SU-DHL-6 (cell line): ENCODE data around the gene RBKS.
"Not testable (repeated sequence)": the region's sequence is repeated elsewhere in the genome, so short reads cannot be mapped to it uniquely, and the experiment has no call there.

Source experiments
- H2AFZ ChIP-seq: fragments of 200-600 bp; sonication (generic); 2 replicates; pipeline ENCODE4 v1.6.1; 2014; ENCODE audit warnings: low read depth, mild to moderate bottlenecking, moderate library complexity, mixed read lengths, antibody characterized with exemption, low read length; ENCODE audit not compliant: severe bottlenecking
- H3F3A ChIP-seq: fragments of 200-600 bp; shearing (Covaris generic); 2 replicates; pipeline ENCODE4 v1.6.0; 2016; ENCODE audit warnings: antibody characterized with exemption, mild to moderate bottlenecking; ENCODE audit not compliant: insufficient read depth
- H3K27ac ChIP-seq: fragments of 200-600 bp; sonication (generic); 2 replicates; pipeline ENCODE4 v1.5.1; 2016; ENCODE audit warnings: low read depth, mild to moderate bottlenecking, low read length, moderate library complexity, mixed read lengths
- H3K27me3 ChIP-seq: fragments of 200-600 bp; sonication (generic), shearing (Covaris generic); 2 replicates; pipeline ENCODE4 v1.6.0; 2014; ENCODE audit warnings: mild to moderate bottlenecking, low read length
- H3K36me3 ChIP-seq: fragments of 200-600 bp; sonication (generic); 2 replicates; pipeline ENCODE4 v1.6.1; 2014; ENCODE audit warnings: mild to moderate bottlenecking, low read length, mixed read lengths
- H3K4me2 ChIP-seq: fragments of 300-600, 200-600 bp; shearing (Covaris generic), sonication (generic); 2 replicates; pipeline ENCODE4 v1.6.0; 2014; ENCODE audit warnings: low read length, low read depth, mild to moderate bottlenecking; ENCODE audit not compliant: poor library complexity, severe bottlenecking
- H3K4me3 ChIP-seq: fragments of 200-600 bp; sonication (generic); 2 replicates; pipeline ENCODE4 v1.5.1; 2014; ENCODE audit warnings: antibody characterized with exemption, low read length, mild to moderate bottlenecking, mixed read lengths; ENCODE audit not compliant: insufficient read depth, poor library complexity, severe bottlenecking
- H3K79me2 ChIP-seq: fragments of 200-600 bp; sonication (generic); 2 replicates; pipeline ENCODE4 v1.6.1; 2014; ENCODE audit warnings: mild to moderate bottlenecking, low read length, moderate library complexity; ENCODE audit not compliant: insufficient read depth
- H3K9ac ChIP-seq: fragments of 200-600 bp; sonication (generic); 2 replicates; pipeline ENCODE4 v1.7.0; 2014; ENCODE audit warnings: mild to moderate bottlenecking, low read length
- H3K9me2 ChIP-seq: fragments of 200-600 bp; sonication (generic); replicated peaks from 2 replicates; pipeline ENCODE4 v1.6.1; 2014; ENCODE audit warnings: low read length; ENCODE audit not compliant: insufficient read depth
- H3K9me3 ChIP-seq: fragments of 200-600 bp; sonication (generic); 2 replicates; pipeline ENCODE4 v1.6.1; 2014; ENCODE audit warnings: low read length, mixed read lengths; ENCODE audit not compliant: insufficient read depth
- H4K20me1 ChIP-seq: fragments of 200-600 bp; sonication (generic); 2 replicates; pipeline ENCODE4 v1.6.1; 2014; ENCODE audit warnings: low read depth, mild to moderate bottlenecking, antibody characterized with exemption, low read length, moderate library complexity, mixed read lengths
- CTCF ChIP-seq: fragments of 200-600 bp; sonication (generic); IDR thresholded peaks from one replicate; pipeline ENCODE4 v1.5.1; 2017; ENCODE audit warnings: antibody characterized with exemption, mild to moderate bottlenecking, low read length, moderate library complexity; ENCODE audit not compliant: insufficient read depth, poor library complexity, severe bottlenecking
- EZH2phosphoT487 ChIP-seq: fragments of 200-600 bp; sonication (generic), shearing (Covaris generic); conservative IDR thresholded peaks from 2 replicates; pipeline ENCODE4 v1.6.1; 2018; ENCODE audit warnings: mild to moderate bottlenecking, antibody characterized with exemption, low read length, moderate library complexity, mixed read lengths

Gene RBKS

GRCh38 chr2:27765621-27766286 lies 124.4 kb downstream of the RBKS start:
- no peaks in the 10 kb centered on the region for H3K27me3 ChIP-seq
- H3F3A ChIP-seq: no peaks in the 10 kb centered on the region
- no peaks in the 10 kb centered on the region for H4K20me1 ChIP-seq
- no peaks in the 10 kb centered on the region for H3K9me2 ChIP-seq
- no peak for TF ChIP-seq CTCF
- H3K79me2 ChIP-seq: no peaks in the 10 kb centered on the region
- no peak overlapping the region for H3K27ac ChIP-seq
- H3K4me3 ChIP-seq: no peak overlapping the region
- no peak overlapping the region for H2AFZ ChIP-seq
- no peaks in the 10 kb centered on the region for H3K9me3 ChIP-seq
- no peak overlapping the region for H3K9ac ChIP-seq
- no peaks in the 10 kb centered on the region for H3K36me3 ChIP-seq
- no peak overlapping the region for H3K4me2 ChIP-seq

GRCh38 chr2:27764526-27764925 lies 125.7 kb downstream of the RBKS start:
- H3K27ac ChIP-seq, H3K27me3 ChIP-seq, H3K9me2 ChIP-seq, H3K9ac ChIP-seq, H2AFZ ChIP-seq, H3K79me2 ChIP-seq, H3K36me3 ChIP-seq, H3K4me2 ChIP-seq, H3K4me3 ChIP-seq, H3K9me3 ChIP-seq, H4K20me1 ChIP-seq, H3F3A ChIP-seq: not testable (repeated sequence)

- no peak for TF ChIP-seq CTCF
- no peak for TF ChIP-seq EZH2phosphoT487
- Histone ChIP-seq H3F3A (no peaks in the 10 kb centered on the region), H3K4me2 (no peak overlapping the region)
Measured at GRCh38 chr2:27763907-27764267, 126.3 kb downstream of the RBKS start.

GRCh38 chr2:27762951-27763906 lies 127.0 kb downstream of the RBKS start:
- Histone ChIP-seq H3K27me3 (no peaks in the 10 kb centered on the region), H3K27ac (no peak overlapping the region), H3K4me3 (no peak overlapping the region), H2AFZ (no peak overlapping the region), H4K20me1 (no peaks in the 10 kb centered on the region), H3K79me2 (no peaks in the 10 kb centered on the region), H3K9me2 (no peaks in the 10 kb centered on the region), H3K9ac (no peak overlapping the region), H3K9me3 (no peaks in the 10 kb centered on the region), H3K4me2 (no peak overlapping the region), H3K36me3 (no peaks in the 10 kb centered on the region), H3F3A (no peaks in the 10 kb centered on the region)
- TF ChIP-seq EZH2phosphoT487 (no peak), CTCF (no peak)

More at GRCh38 chr2:27763907-27764267, 126.3 kb downstream of the RBKS start:
- H3K27ac ChIP-seq: no peak overlapping the region
- H3K36me3 ChIP-seq: no peaks in the 10 kb centered on the region
- no peaks in the 10 kb centered on the region for H3K79me2 ChIP-seq
- H3K9me3 ChIP-seq: no peaks in the 10 kb centered on the region
- no peaks in the 10 kb centered on the region for H3K27me3 ChIP-seq
- H4K20me1 ChIP-seq: no peaks in the 10 kb centered on the region
- no peak overlapping the region for H3K4me3 ChIP-seq
- H2AFZ ChIP-seq: no peak overlapping the region
- no peak overlapping the region for H3K9ac ChIP-seq
- no peaks in the 10 kb centered on the region for H3K9me2 ChIP-seq
